ENCODE results near the gene SETD1B. TPM values are rescaled to one million over a fixed set of nuclear protein-coding genes. Genes with fewer than 3 reads are reported as not detected.
"Not testable (repeated sequence)": the region's sequence is repeated elsewhere in the genome, so short reads cannot be mapped to it uniquely, and the experiment has no call there.

Gene SETD1B
- total RNA-seq, 1 experiment from 2014 or later, result 7.7 TPM

DNA sequence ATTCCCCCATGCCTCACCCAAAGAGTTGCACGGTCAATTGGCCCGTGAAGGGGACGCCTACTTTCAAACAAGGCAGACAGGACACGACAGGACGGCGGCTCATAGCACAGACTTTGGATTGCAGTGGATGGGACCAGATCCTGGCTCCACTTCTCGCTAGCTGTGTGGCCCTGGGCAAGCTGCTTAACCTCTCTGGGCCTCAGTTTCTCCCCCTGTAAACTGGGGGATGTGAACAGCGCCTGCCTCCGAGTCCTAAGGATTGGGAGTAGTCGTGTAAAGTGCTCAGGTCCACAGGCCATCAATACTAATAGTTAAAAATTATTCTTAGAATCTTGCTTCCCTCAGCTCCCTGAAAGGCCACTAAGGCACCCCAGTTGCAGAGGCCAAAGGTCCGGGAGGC is 23.4 kb upstream of the SETD1B start:
- DNase-seq (ENCODE audit: low spot score), result no peak

DNA sequence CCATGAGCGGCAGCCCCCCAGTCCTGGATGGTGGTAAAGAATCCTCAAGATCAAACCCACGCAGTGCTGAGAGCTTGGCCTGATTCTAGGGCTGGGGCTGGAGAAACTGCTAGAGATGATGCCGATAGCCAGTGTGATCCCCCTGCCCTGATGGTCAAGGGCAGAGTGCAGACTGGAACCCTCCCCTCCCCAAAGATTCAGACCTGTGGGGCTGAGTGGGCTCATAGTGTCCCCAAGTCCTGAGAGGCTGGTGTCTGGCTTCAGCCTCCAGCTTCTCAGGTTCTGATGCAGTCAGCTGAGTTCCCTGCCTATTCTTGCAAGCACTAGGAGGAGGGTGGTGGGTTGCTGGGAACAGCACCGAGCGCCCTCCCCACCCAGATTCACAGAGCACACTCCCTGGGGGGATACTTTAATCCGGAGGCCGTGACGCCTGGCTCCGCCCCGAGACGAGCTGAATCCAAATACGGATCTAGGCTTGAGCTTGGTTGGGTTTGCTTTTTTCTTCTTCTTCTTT is 22.3 kb upstream of the SETD1B start:
- no peak for DNase-seq (ENCODE audit: low spot score)

DNA sequence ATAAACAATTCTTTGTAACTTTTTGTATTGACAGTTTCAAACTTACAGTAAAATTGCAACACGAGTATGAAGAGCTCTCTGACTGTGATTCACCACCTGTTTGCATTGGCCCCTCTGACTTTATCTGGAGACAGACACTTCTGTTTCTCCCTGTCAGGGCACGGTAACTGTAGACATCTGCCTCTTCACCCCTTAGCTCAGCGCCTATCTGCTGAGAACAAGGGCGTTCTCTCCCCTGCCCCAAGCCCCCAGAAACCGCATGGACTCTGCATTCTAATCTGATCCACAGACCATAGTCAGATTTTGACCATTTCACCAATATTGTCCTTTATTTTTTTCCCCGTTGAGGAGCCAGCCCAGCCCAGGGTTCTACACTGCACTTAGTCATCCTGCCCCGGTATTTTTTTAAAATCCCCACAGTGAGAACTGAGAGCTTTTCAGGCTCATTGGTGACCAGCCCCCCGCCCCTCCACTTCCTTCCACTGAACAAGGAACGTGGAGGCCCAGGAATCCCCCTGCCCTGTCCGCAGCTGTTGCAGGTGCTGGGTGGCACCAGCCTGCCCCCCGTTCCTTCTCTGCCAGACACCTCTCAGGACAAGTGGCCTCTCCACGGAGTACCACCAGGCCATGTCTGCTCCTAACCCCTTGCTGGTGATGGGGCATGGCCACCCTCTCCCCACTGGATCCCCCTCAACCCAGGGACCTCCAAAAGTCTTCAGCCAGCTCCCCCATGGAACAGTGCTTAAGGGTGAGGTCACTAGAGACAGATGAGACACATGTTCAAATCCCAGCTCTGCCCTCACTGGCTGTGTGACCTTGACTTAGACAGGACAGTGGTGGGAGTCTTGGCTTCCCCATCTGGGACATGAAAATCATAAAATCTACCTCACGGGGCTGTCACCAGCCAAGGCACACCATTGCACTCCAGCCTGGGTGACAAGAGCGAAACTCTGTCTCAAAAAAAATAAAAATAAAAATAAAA is 21.5 kb upstream of the SETD1B start:
- DNase-seq (ENCODE audit: low spot score), result no peak

DNA sequence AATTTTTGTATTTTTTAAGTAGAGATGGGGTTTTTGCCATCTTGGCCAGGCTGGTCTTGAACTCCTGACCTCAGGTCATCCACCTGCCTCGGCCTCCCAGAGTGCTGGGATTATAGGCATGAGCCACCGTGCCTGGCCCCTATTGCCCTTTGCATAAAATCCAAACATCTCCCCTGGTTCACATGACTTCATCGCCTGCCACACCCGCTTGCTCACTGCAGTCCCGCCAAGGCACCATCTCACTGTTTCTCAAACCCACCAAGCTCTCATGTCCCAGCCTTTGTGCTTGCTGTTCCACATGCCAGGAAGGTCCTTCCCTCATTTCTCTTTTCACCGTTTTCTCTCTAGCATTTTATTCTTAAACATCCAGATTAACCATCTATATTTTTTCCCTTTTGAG is 20.0 kb upstream of the SETD1B start:
- DNase-seq (ENCODE audit: low spot score), result no peak

DNA sequence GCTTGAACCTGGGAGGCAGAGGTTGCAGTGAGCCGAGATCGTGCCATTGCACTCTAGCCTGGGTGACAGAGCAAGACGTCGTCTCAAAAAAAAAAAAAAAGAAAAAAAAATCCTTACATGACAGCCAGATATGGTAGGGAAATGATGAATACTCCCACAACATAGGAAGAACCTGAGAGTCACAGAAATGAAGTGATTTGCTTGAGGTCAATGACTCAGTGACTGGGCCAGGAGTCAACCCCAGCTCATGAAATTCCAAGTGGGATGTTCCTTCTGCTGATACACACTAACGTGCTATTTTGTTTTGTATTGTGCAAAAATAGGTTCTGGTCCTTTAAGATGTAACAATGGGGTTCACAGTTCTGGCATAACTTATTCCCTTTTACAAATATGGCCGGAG is 19.3 kb upstream of the SETD1B start:
- no peak for DNase-seq (ENCODE audit: low spot score)

DNA sequence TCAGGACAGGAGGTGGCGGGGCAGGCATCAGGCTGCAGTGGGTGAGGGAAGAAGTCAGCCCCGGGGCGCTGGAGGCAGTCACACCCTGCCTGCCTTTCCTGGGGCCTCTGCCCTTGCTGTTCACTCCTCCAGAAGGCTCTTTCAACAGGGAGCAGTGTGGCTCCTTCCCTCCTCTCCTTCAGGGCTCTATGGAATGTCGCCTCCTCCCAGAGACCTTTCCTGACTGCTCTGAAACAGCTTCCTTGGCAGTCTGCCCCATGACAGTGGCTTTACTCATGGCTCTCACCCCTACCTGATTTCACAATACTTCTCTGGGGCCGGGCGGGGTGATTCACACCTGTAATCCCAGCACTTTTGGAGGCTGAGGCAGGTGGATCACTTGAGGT is 17.4 kb upstream of the SETD1B start:
- peak; percentile 94 for DNase-seq (ENCODE audit: low spot score)

DNA sequence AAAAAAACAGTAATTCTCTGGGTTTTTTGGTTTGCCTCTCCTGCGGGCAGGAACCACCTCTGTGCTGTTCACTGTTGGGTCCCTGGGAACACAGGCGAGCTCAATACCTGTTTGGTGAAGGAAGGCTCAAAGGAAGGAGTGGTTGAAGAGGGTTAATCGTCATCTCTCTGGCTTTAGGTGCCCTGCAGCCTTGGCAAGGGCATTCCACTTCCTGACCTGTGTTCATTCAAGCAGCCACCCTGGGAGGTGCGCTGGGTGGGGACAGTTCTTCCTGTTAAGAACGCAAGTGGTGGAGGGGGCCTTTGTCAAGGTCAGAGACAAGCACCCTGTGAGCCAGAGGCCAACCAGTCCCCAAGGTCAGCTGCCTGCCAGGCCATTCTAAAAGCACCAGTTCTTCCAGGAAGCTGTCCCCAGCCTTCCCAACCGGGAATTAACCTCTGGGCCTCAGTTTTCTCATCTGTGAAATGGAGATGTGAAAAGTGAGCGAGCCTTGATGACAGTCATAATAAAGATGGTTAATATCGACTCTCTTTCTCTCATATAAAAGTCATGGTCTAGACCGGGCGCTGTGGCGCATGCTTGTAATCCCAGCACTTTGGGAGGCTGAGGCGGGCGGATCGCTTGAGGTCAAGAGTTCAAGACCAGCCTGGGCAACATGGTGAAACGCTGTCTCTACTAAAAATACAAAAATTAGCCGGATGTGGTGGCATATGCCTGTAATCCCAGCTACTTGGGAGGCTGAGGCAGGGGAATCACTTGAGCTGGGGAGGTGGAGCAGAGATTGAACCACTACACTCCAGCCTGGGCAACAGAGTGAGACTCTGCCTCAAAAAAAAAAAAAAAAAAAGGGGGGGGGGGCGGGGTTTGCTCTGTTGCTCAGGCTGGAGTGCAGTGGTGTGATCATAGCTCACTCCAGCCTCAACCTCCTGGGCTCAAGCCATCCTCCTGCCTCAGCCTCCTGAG is 16.5 kb upstream of the SETD1B start:
- DNase-seq (ENCODE audit: low spot score), result no peak

DNA sequence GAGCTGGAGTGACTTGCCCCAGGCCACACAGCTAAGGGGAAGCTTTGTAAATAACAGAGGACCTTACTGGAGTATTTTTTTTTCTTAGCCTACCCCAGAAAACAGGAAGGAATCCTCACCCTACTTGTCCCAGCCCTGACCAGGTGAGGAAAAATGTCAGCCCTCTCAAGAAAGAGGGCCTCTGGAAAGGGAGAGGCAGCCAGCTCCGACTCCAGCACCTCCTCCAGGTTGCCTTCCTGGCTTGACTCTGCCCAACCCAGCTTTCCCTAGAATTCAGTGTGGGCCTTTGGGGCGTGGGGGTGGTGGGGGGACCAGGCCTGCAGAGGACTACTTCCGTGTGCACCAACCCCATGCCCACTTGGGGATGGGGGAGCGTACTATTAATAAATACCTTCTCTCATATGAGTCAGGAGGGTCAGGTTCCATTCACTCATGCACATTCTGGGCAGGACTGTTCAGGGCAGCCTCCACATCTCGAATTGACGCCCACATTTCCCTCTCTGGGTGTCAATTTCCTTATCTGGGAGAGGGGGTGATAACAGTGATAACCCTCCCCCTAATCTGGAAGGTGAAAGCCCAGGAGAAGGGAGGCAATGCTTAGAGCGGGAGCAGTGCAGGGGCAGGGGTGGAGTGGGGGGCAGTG is 15.5 kb upstream of the SETD1B start:
- no peak for DNase-seq (ENCODE audit: low spot score)

DNA sequence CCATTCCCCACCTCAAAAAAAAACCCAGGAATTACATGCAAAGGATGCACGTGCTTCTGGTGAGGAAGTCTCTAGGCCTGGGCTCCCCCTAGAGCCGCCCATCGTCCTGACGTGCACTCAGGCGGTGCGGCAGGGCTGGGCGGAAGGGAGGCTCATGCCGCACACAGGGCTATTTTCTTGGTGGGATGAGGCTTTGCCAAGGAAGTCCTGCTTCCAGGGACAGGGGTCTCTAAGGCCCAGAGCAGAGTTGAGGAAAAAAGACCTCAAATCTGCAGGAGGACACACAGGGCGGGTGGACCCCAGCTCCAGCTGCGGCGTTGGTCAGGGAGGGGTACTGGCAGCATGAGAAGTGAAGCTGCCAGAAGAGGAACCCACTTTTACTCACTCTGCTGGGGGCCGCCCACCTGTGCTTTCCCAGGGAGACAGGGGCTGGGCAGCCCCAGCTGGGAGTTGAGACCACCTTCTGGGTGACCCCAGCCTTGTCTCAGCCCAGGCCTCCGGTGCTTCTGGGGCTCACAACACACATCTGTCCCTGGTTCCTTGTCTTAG is 14.5 kb upstream of the SETD1B start:
- DNase-seq (ENCODE audit: low spot score), result no peak

DNA sequence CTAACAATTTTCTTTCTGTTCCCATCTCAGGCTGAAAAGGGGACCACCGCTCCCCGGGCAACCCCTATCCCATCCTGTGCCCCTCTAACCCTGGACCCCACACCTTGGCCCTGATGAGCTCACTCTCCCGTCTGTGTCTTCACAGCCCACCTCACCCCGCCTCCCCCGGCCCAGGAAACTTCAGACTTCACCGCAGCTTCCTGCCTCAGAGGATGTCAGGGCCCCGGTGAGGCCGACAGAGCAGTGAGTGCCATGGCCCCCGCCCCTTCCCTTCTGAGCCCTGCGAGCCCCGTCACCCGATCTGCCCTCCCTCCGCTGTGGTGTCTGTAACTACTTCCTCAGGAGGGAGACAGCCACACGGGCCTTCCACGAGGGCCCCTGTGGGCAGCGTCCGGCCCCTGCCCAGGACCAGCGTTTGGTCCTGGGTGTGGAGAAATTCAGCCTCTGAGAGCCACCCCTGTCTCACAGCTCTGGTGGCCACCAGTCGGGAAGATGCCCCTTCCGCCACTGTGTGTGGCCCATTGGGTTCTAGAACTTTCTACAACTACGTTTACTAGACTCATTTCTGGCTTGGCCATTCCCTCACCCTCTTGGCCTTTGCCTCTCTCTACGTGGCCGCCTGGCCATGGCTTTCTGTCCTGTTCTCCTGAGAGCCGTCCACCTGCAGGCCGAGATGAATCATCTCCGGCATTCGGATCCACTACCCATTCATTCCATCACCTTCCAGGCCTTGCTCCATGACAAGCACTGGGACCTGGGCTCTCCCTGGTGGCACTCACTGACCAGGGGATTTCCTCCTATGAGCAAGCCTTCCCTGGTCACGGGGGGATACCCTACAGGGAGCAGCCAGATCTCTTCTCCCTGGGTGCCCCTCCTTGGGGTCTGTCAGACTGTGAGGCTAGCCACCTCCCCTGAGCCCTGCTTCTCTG is 13.7 kb upstream of the SETD1B start:
- DNase-seq (ENCODE audit: low spot score), result no peak

DNA sequence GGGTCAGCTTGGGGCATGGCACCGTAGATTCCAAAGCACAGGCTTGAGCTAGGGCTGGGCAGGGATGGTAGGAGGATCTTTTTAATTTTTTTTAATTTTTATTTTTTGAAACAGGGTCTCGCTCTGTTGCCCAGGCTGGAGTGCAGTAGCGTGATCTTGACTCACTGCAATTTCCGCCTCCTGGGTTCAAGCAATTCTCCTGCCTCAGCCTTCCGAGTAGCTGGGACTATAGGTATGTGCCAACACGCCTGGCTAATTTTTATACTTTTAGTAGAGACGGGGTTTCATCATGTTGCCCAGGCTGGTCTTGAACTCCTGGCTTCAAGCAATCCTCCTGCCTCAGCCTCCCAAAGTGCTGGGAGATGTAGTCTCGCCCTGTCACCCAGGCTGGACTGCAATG is 13.0 kb upstream of the SETD1B start:
- not testable (repeated sequence) for DNase-seq (ENCODE audit: low spot score)

DNA sequence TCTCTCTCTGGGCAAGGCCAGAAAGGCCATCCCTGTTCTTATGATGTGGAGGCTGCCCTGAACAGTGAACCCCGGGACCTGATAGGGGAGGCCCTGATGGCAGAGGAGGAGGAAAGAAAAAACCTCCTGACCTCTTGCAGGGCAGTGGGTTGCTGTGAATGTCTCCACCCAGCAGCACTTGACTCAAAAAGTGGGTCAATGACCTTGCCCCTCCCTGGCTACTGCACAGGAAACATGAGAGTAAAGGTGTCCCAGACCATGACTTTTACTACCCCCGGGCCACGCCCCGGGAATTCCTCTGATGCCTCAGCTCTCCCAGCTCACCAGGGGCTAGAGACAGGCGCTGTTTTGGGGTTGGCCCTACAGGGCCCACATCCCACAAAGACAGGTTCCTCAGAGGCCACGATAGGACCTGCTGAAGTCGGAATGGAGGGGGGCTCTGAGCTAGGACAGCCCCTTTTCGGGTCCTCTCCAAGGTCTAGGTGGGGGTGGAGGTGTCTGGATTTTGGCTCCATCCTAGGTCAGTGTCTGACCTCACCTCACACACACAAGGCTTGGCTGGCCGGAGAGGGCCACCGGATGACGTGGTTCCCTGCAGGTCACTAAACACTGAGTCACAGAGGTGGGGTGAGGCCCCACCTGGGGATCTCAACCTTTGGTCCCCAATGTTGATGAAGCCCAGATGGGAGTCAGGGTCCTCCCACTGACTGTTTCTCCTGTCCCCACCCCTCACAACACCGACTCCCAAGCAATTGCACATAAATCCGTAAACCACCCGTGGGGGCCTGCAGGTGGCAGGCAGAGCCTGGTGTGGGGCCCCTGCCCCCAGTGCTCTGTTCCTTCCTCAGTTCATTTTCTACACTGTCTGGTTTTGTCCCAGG is 11.9 kb upstream of the SETD1B start:
- DNase-seq (ENCODE audit: low spot score), result no peak

DNA sequence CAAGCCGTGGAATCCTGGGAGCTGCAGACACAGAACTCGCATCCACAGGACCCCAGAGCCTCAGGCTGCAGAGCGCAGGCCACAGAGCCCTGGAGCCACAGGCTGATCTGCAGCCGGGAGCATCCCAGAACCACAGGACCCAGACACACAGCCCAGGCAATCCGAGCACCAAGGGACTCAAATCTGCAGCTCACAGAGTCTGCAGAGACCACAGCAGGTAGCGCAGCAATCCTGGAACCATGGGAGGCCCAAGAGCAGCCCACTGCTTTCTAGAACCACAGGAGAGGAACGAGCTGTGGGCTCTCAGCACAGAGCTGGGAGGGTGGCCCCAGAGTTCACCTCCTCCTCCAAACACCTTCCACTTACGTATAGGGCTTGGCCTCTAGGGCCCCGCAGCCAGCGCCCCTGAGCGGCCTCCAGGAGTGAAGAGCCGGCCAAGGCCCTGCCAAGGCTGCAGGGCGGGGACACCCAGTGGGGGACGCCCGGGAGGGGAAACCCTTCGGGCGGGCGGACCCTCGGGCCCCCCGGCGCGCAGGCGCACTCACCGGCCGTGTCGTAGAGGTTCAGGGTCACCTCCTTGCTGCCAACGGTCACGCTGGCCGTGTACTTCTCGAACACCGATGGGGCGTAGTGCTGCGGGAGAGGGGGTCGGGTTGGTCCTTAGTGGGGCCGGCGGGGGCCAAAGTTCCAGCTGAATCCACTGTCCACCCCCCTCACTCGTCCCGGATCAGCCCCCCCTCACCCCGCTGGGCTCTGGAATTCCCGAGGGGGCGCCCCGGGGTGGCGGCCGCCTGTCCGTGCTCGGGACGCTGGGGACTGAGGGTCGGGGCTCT is 11.0 kb upstream of the SETD1B start:
- no peak for DNase-seq (ENCODE audit: low spot score)

DNA sequence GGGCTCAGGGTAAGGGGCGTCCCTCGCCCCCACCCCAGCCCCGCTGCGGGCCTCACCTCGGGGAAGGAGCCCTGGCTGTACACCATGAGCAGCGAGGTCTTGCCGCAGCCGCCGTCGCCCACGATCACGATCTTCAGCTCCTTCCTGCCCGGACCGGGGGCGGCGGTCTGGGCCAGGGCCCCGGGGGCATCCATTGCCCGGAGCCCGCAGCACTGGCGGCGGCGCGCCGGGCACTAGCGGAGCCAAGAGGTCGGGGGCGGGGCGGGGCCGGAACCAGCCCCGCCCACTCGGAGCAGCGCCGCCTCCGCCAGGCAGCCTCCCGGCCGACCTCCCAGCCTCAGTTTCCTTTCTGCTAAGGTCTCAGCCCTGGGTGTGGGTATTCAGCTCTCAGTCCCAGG is 10.4 kb upstream of the SETD1B start, which contains the start of gene RHOF:
RHOF (minus strand) TSS at position 249 of the 398 bp plus-strand sequence; CDS start at position 194, 55 bp downstream.
- no peak for DNase-seq (ENCODE audit: low spot score)

DNA sequence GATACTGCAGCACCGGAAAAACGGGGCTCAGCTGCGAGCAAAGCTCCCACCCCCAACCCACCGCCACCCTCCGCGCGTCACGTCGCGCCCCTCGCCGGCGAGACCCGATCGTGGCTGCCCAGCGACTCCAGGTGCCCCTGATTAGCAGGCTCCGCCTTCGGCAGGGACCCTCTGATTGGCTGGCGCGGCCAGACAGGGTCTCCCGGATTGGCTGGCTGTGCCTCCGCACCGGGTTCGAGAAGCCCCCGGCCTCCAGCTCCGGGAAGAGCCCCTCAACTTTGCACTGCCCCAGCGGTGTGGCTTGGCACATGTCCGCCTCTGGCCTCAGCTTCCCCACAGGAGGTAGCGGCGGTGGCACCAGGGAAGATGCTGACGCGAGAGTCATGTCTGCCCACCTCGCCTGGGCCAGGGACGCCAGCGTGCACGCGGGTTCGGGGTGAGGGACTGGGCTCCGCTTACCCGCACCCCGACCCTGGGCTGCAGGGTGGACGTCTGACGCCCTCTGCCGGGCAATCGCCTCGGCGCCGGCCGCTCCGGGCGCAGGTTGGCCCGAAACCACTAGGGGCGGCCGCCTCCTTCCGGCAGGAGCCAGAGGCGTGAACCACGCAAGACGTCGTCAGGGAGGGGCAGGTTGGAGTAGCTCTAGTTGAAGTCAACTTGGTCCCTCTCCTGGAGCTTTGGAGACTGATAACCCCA is 9.8 kb upstream of the SETD1B start:
- peak; percentile 94 for DNase-seq (ENCODE audit: low spot score)

DNA sequence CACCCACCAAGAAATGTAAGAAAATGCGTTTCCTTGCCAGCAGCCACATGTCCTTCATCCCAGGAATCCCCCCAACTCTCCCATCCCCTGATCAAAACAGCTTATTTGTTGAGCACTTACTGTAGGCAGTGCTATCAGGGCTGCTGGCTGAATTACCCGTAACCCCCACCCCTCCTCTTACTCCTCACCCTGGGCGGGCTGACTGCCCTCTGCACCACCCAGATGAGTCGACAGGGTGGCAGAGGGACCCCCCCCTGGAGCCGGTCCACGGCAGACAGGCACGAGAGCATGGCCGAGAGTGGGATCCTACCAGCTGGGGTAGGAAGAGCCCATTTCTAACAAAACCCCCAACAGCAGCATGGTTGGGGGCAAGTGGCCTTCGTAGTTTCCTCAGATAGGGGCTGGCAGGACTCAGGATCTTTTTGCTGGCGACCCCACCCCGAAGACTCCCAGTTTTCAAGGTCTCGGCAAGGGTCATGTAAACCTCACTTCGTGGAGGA is 9.2 kb upstream of the SETD1B start:
- peak; percentile 59 for DNase-seq (ENCODE audit: low spot score)
